ENCODE results near the gene TBC1D22A.

Gene TBC1D22A

GRCh38 chr22:47210686-47211085 is 448.2 kb downstream of the TBC1D22A start:
- H3K36me3 ChIP-seq (replicated peaks; ENCODE audit: low read depth, low read length): no peaks in the 10 kb centered on the region
- no peak for TF ChIP-seq EZH2phosphoT487 (IDR thresholded peaks at IDR 0.05; ENCODE audit: low read depth)
- no peak for TF ChIP-seq CTCF (IDR thresholded peaks at IDR 0.05; ENCODE audit: low read depth, low read length)
- H3K4me2 ChIP-seq (ENCODE audit: low read length): no peak overlapping the region

GRCh38 chr22:47213571-47214230 is 451.3 kb downstream of the TBC1D22A start:
- Histone ChIP-seq H3K36me3 (replicated peaks; ENCODE audit: low read depth, low read length) (no peaks in the 10 kb centered on the region), H3K27me3 (ENCODE audit: low read depth, low read length) (0 out of 2 replicates have a peak, but pooled peaks cover 2% of the 10 kb centered on the region), H3K9ac (ENCODE audit: low read length) (no peak overlapping the region), H3K27ac (ENCODE audit: low read length) (no peak overlapping the region), H3K9me3 (ENCODE audit: insufficient read depth, low read length) (no peaks in the 10 kb centered on the region), H3K79me2 (ENCODE audit: low read length) (no peaks in the 10 kb centered on the region), H4K20me1 (ENCODE audit: insufficient read depth, low read length) (no peaks in the 10 kb centered on the region), H3K4me1 (ENCODE audit: low read length) (no peaks in the 10 kb centered on the region), H2AFZ (ENCODE audit: low read depth, low read length) (no peak overlapping the region), H3K4me3 (ENCODE audit: low read length) (no peak overlapping the region), H3K4me2 (ENCODE audit: low read length) (no peak overlapping the region)
- no peak for TF ChIP-seq EZH2phosphoT487 (IDR thresholded peaks at IDR 0.05; ENCODE audit: low read depth)
- TF ChIP-seq CTCF (IDR thresholded peaks at IDR 0.05; ENCODE audit: low read depth, low read length): peak; percentile 91

More at GRCh38 chr22:47210686-47211085, 448.2 kb downstream of the TBC1D22A start:
- Histone ChIP-seq H4K20me1 (ENCODE audit: insufficient read depth, low read length) (no peaks in the 10 kb centered on the region), H3K4me3 (ENCODE audit: low read length) (no peak overlapping the region), H2AFZ (ENCODE audit: low read depth, low read length) (no peak overlapping the region), H3K9ac (ENCODE audit: low read length) (no peak overlapping the region), H3K79me2 (ENCODE audit: low read length) (no peaks in the 10 kb centered on the region), H3K4me1 (ENCODE audit: low read length) (no peaks in the 10 kb centered on the region), H3K27me3 (ENCODE audit: low read depth, low read length) (0 out of 2 replicates have a peak, but pooled peaks cover 2% of the 10 kb centered on the region), H3K27ac (ENCODE audit: low read length) (no peak overlapping the region), H3K9me3 (ENCODE audit: insufficient read depth, low read length) (no peaks in the 10 kb centered on the region)

GRCh38 chr22:47215851-47216250 is 453.4 kb downstream of the TBC1D22A start:
- H4K20me1 ChIP-seq (ENCODE audit: insufficient read depth, low read length): no peaks in the 10 kb centered on the region
- no peaks in the 10 kb centered on the region for H3K4me1 ChIP-seq (ENCODE audit: low read length)
- no peak overlapping the region for H3K9ac ChIP-seq (ENCODE audit: low read length)
- no peak overlapping the region for H3K27ac ChIP-seq (ENCODE audit: low read length)
- no peak overlapping the region for H3K4me2 ChIP-seq (ENCODE audit: low read length)
- H3K9me3 ChIP-seq (ENCODE audit: insufficient read depth, low read length): 0 out of 2 replicates have a peak, but pooled peaks cover under 1% of the 10 kb centered on the region
- H3K79me2 ChIP-seq (ENCODE audit: low read length): no peaks in the 10 kb centered on the region
- no peak overlapping the region for H3K4me3 ChIP-seq (ENCODE audit: low read length)
- H3K27me3 ChIP-seq (ENCODE audit: low read depth, low read length): 0 out of 2 replicates have a peak, but pooled peaks cover 2% of the 10 kb centered on the region
- no peaks in the 10 kb centered on the region for H3K36me3 ChIP-seq (replicated peaks; ENCODE audit: low read depth, low read length)
- TF ChIP-seq CTCF (IDR thresholded peaks at IDR 0.05; ENCODE audit: low read depth, low read length) (no peak), EZH2phosphoT487 (IDR thresholded peaks at IDR 0.05; ENCODE audit: low read depth) (no peak)
- no peak overlapping the region for H2AFZ ChIP-seq (ENCODE audit: low read depth, low read length)

GRCh38 chr22:47218671-47219070 is 456.2 kb downstream of the TBC1D22A start:
- H3K4me1 ChIP-seq (ENCODE audit: low read length): no peaks in the 10 kb centered on the region
- no peaks in the 10 kb centered on the region for H3K36me3 ChIP-seq (replicated peaks; ENCODE audit: low read depth, low read length)
- no peak overlapping the region for H3K9ac ChIP-seq (ENCODE audit: low read length)
- H3K79me2 ChIP-seq (ENCODE audit: low read length): no peaks in the 10 kb centered on the region
- 0 out of 2 replicates have a peak, but pooled peaks cover 2% of the 10 kb centered on the region for H3K27me3 ChIP-seq (ENCODE audit: low read depth, low read length)
- TF ChIP-seq EZH2phosphoT487 (IDR thresholded peaks at IDR 0.05; ENCODE audit: low read depth): no peak
- TF ChIP-seq CTCF (IDR thresholded peaks at IDR 0.05; ENCODE audit: low read depth, low read length): no peak
- no peaks in the 10 kb centered on the region for H4K20me1 ChIP-seq (ENCODE audit: insufficient read depth, low read length)
- no peak overlapping the region for H3K27ac ChIP-seq (ENCODE audit: low read length)
- H3K4me3 ChIP-seq (ENCODE audit: low read length): no peak overlapping the region
- H2AFZ ChIP-seq (ENCODE audit: low read depth, low read length): no peak overlapping the region
- H3K4me2 ChIP-seq (ENCODE audit: low read length): no peak overlapping the region
- H3K9me3 ChIP-seq (ENCODE audit: insufficient read depth, low read length): 0 out of 2 replicates have a peak, but pooled peaks cover 4% of the 10 kb centered on the region

Data from OCI-LY3 (cell line).